ENCODE results near the gene PRSS53.
A peak's percentile ranks its signal among the peaks of the same experiment; 100 is the strongest.

The PRSS53 gene

DNA sequence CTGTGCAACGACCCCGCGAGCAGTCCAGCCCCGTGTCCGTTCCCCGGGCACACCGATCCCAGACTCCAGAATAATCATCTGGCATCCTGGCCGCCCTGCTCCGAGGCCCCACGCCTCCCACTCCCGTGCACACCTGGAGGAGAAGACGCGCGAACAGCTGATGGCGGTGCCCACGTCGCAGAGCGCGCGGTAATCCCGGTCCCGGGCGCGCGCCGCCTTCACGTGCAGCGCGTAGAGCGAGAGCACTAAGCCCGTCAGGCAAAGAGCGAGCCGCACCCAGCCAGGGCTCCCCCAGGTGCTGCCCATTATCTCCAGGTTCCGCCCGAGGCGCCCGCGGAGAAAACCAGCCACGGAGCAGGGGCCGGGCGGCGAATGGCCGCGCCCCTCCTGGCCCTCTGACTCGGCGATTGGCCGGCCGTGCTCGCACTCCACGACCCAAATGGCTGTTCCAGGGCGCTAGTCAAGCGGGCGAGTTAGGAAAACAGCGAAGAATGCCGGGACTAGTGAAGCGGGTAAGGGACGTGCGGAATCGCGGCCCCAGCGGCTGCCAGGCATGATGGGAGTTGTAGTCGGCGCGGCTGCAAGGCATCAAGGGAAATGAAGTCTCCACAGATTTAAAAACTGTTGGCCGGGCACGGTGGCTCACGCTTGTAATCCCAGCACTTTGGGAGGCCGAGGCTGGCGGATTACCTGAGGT, 5.8 kb upstream of the PRSS53 start, which contains the start of gene VKORC1:
TSS of gene VKORC1 (minus strand) at position 374 of the 697 bp plus-strand sequence. CDS start at position 306, 68 bp downstream.
- DNase-seq (ENCODE audit: low read depth in 1 of 2, low spot score in 1 of 2): peak; percentile 71 to 76

DNA sequence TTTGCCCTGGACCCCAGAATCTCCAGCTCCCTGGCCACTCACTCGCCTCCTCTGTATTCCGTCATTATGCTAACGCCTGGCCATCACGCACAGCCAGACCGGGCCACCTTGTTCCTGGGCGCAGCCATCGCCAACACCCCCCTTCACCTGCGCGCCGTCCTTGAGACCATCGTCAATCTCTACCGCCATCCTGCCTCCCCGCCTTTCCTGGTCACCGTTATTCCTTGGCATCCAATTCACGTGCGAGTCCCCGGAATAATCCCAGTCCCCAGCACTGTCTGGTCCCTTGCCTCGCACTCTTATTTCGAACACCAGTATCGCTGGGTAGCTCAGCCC, 5.3 kb upstream of the PRSS53 start:
- no peak for DNase-seq (ENCODE audit: low read depth in 1 of 2, low spot score in 1 of 2)

DNA sequence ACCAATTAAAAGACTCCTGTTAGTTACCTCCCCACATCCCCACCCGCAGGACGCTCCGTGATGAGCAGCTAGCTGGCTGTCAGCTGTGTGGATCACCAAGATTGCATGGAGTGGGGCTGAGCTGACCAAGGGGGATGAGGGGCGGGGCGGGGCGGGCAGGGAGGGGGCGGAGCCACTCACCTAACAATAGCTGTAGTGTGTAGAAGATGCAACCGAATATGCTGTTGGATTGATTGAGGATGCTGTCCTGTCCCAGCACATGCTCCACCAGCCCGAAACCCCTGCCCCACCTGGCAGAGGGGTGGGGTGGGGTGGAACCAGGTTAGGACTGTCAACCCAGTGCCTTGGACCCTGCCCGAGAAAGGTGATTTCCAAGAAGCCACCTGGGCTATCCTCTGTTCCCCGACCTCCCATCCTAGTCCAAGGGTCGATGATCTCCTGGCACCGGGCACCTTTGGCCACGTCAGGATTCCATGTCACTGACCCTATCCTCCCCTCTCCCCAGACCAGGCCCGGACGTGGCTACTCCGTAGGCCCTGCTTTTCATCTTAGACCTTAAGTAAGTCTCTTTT, 4.5 kb upstream of the PRSS53 start:
- DNase-seq (ENCODE audit: low read depth in 1 of 2, low spot score in 1 of 2): no peak

DNA sequence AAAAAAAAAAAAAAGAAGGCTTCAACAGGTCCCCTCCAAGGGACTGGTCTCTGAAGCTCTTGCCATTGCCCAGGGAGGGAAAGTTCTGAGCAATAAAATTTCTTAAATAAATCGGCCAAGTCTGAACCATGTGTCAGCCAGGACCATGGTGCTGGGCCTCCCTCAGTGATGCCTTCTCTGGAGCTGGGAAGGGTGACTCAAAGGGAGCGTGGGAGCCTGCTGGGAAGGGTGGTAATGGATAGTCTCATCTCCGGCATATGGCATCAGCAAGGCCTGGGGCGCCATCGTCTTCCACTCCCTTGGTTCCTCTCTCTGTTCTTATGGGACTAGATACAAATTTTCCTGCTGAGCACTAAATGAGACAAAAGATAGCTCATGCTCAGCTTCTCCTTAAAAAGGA, 3.6 kb upstream of the PRSS53 start:
- no peak for DNase-seq (ENCODE audit: low read depth in 1 of 2, low spot score in 1 of 2)

DNA sequence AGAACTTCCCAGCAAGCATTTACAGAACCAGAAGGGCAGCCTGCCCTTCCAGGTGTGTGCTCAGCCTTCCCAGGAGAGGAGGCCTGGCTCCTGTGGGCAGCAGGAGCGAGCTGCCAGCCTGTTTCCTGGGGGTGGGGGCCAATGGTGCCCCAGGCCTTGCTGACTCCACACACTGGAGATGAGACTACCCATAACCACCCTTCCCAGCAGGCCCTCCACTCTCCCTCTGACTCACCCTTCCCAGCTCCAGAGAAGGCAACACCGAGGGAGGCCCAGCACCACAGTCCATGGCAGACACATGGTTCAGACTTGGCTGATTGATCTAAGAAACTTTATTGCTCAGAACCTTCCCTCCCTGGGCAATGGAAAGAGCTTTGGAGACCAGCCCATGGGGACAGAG, 1.8 kb upstream of the PRSS53 start:
- no peak for DNase-seq (ENCODE audit: low read depth in 1 of 2, low spot score in 1 of 2)

DNA sequence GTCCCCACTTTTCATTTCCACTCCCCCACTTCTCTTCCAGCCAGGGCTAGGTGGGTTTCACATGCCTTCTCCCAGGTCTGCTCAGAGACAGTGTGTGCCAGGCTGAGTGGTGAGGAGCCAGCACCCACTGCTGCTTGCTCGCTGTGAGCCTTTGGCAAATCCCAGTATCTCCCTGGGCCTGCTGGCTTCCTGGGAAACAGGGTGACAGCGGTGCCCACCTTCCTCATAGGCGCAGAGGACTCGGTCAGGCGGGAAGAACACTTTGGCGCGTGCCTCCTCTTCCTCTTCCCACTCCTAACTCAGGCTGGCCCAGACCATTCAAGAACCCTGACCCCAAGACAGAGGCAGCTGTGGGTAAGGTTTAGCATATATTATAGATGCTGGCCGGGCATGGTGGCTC, 456 bp upstream of the PRSS53 start:
- no peak for DNase-seq (ENCODE audit: low read depth in 1 of 2, low spot score in 1 of 2)

DNA sequence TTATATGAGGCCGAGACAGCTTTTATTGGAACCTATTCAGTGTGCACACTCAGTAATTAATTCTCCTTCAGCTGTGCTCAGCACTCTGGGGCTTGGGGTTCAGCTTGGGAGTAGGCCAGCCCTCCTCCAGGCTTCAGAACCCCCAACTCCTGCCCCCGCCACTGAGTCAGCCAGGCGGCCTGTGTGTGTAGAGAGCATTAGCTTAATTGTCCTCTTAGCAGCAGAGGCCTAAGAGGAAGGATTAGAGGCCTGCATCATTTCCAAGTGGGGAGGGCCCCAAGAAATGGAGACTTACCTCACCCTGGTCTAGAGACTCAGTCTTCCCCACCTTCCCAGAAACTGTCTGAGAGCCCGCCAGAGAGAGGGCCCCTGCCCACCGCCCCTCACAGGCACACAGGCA, 772 bp downstream of the PRSS53 start:
- no peak for DNase-seq (ENCODE audit: low read depth in 1 of 2, low spot score in 1 of 2)

DNA sequence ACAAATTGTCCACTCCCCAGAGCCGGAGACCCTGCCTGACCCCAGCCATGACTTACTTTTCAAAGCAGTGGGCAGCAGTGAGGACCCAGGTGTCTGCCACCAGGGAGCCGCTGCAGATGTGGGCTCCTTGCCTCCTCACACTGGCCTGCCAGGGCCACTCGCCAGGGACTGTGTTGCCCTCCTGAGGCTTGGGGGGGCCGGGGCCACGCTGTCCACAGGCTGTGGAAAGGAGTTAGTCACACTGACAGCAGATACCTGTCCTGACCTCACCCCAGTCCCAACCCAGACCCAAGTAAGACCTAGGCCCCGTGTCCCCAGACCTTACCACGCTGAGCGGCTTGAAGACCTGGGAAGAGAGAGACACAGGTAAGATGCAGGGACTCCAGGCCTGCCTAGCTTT, 1.3 kb downstream of the PRSS53 start:
- no peak for DNase-seq (ENCODE audit: low read depth in 1 of 2, low spot score in 1 of 2)

DNA sequence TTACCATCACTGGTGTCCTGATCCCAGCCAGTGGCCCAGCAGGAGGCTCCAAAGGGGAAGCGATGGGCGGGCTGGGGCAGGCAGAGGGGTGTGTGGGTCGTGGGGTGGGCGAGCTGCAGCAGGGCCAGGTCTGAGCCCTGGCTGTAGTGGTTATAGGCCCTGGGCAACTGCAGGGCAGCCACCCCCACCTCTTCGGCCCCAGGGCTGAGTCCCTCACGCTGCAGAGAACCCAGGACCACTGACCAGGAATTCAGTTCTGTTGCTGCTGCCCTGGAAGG, 2.2 kb downstream of the PRSS53 start:
- no peak for DNase-seq (ENCODE audit: low read depth in 1 of 2, low spot score in 1 of 2)

DNA sequence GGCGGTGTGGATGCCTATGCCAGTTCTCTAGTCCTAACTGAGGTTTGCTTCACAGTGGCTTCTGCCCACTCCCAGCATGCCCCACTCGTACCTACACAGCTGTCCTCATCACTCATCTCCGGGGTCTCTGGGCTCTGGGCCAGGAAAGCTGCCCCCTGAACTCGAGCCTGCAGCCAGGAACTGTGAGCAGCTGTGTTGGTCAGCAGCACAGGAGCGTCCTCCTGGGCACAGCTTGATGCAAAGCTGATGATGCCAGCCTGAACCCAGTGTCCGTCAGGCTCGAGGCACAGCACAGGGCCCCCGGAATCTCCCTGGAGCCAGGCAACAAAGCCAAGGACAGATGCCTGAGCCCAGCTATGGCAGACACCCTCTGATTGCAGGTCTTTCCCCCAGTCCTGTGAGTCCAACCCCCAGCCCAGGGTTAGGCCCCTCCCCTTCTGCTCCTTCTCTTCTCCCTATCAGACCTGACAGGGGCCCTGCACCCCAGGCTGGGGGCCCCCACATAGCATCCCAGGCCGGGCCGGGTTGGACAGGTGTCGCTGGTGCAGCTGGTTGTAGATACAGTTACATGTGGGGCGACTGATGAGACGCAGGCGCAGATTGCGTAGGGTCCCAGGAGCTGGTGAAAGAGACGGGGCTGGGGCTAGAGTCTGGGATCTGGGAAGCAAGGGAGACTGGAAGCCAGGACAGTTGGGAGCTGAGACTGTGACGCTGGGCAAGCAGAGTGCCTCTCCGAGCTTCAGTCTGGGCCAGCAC, 2.7 kb downstream of the PRSS53 start:
- DNase-seq (ENCODE audit: low read depth in 1 of 2, low spot score in 1 of 2): no peak

DNA sequence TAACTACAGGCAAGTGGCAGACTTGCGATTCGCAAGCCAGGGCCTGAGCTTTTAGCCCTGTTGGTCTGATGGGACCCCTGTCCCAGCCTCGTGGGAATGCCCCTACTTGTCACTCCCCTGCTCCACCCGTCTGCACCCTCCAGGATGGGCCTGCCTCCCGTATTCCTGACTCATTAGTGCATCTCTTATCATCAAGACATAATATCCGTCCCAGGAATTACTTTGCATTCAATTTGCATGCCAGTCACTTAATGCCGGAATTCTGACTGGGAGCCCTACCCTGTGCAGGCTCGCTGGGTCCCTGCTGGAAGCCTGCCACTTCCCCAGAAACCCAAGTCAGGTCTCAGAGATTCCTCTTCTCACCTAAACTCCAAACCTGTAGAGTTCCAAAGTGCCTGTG, 3.3 kb downstream of the PRSS53 start:
- DNase-seq (ENCODE audit: low read depth in 1 of 2, low spot score in 1 of 2): no peak

DNA sequence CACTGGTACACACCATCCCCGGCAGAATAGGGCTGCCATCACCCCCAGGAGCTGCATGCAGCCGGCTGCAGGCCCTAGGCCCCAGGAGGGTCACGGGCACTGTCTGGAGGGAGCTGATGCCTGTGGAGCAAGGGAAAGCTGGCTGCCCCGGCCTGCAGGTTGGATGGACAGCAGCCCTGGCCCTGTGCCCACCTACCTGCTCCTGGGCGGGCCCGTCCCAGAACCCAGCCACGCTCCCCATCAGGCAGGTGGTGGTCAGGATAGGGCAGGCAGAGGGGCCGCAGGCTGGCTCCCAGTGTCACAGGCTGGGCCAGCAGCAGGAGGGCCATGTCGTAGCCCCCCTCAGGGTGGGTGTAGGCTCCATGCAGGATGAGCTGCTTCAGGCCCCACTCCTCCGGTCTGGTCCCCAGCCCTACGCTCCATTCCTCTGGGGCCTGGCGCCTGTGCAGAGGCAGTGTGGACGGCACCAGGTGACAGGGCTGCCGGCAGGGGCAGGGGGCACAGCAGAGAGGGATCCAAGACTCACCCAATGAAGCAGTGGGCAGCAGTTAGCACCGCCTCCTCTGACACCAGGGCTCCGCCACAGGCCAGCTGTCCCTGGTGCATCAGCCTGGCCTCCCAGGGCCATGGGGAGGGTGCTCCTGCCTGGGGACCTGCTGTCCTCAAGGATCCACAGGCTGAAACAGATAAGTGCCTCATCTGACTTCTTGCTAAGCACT, 4.0 kb downstream of the PRSS53 start:
- DNase-seq (ENCODE audit: low read depth in 1 of 2, low spot score in 1 of 2): no peak

DNA sequence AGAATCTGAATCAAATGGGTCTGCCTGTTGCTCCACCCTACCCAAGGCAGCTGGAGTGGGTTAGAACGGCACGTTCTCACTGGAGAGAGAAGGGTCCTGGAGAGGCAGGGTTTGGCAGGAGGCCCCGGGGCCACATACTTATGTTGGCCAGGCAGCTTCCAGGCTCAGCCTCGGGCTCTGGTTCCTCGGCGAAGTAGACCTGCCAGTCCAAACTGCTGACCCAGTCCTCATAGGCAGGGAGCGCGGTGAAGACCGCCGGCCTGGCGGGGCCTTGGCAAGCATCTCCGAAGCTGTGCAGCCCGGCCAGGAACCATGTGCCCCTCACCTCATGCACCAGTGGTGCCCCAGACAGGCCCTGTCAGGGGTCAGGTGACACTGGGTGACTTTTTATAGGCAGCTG, 4.8 kb downstream of the PRSS53 start:
- no peak for DNase-seq (ENCODE audit: low read depth in 1 of 2, low spot score in 1 of 2)

DNA sequence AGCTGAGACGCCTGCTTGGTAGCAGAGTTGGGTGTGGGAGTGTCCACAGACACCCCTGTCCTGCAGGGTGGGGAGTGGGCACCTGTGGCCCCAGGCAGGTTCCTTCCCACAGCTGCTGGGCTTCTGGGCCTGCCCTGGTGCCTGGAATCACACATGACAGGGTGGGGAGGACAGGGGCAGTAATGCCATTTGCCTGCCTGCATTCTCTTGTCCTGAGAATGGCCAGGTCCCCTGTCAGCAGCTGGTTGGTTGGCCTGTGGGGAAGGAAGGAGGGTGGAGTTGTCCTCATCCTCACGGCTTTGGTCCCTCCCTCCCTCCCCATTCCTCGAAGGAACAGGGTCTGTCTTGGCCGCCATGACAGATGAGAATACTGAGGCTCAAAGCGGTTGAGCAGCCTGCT, 5.2 kb downstream of the PRSS53 start:
- DNase-seq (ENCODE audit: low read depth in 1 of 2, low spot score in 1 of 2): no peak

DNA sequence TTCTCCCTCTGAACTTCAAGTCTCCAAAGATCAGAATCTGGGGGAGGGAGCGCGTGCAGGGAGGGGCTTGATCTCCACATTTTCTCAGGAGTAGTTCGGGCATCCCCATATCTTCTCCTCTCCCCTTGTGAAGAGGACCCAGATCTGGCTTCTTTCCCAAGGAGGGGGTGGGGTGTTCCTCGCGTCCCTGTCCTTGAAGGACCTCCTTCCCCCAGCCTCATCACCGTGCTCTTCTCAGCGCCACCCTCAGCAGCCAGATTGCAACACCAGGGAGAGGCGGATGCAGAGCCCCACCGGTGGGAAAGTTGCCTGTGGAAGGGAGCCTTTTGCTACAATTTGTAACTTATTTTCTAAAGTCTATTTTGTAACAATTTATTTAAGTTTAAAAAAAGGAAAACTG, 5.7 kb downstream of the PRSS53 start:
- DNase-seq (ENCODE audit: low read depth in 1 of 2, low spot score in 1 of 2): no peak

DNA sequence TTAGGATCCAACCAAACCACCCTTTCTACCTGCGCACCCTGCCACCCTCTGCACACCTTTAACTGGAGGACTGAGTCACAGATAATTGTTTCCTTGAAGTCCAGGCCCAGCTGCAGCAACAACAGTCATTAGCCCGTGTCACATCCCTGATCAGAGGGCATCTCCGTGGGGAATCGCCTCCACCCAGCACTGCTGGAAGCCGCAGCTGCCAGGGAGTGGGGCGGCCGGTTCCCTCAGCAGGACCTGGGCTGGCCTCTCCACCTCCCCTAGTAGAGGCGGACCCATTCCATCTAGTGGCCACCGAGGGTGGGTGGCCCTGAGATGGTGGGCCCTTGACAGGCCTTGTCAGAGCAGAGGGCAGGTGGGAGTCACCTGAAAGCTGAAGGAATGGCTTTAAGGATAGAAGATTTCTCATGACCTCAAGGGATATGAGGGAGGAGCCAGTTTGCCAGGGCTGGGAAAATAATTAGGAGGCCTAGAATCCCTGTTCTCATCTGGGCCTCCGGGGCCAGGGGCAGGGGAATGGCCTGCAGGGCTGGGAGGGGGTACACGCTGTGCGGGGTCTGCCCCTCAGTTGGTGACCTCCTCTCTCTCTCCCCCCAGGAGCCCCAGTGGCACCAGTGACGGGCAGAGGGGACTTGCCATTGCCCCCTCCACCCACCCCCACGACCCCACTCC, 6.2 kb downstream of the PRSS53 start:
- DNase-seq (ENCODE audit: low read depth in 1 of 2, low spot score in 1 of 2): no peak

DNA sequence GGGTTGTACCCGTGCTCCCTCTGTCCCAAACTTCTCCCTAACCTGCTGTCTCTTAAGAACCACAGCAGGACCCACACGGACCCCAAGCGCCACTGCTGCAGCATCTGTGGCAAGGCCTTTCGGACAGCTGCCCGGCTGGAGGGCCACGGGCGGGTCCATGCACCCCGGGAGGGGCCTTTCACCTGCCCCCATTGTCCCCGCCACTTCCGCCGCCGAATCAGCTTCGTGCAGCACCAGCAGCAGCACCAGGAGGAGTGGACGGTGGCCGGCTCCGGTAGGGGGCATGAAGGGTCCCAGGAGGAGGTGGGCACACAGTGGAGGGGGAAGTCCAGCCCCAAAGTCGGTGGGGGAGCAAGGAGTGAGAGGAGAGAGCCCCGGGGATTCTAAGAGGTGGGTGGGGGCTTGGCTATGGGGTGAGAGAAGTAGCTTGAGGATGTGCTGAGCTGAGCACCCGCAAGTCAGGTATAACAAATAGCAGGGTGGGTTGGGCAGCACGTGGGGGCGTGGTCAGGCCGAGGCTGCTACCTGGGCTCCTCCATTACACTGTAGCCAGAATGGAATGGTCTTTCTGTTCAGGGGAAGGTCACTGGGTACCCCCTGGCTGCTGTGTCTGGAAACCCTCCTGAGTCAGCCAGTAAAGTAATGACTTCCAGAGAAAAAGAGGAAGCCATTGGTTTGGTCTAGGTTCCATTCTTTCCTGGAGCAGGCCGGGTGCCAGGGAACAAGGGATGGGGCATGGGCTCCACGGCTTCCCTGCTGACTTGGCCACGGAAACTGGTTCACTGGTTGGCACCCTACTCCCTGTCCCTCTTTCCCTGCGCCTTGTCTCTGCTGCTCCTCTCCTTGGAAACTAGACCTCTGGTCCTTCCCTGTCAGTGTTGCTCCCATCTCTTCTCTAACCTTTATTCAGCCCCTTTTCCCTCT, 7.1 kb downstream of the PRSS53 start:
- no peak for DNase-seq (ENCODE audit: low read depth in 1 of 2, low spot score in 1 of 2)

DNA sequence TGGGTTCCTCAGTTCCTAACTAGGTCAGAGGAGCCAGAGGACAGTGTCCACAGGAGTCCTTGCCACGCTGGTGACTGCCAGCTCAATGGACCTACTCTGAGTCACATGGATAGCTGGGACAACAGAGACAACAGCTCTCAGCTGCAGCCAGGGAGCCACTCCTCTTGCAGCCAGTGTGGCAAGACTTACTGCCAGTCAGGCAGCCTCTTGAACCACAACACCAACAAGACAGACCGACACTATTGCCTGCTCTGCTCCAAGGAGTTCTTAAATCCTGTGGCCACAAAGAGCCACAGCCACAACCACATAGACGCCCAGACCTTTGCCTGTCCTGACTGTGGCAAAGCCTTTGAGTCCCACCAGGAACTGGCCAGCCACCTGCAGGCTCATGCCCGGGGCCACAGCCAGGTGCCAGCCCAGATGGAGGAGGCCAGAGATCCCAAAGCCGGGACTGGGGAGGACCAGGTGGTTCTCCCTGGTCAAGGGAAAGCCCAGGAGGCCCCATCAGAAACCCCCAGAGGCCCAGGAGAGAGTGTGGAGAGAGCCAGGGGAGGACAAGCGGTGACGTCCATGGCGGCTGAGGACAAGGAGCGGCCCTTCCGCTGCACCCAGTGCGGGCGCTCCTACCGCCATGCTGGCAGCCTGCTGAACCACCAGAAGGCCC, 7.9 kb downstream of the PRSS53 start:
- DNase-seq (ENCODE audit: low read depth in 1 of 2, low spot score in 1 of 2): no peak

DNA sequence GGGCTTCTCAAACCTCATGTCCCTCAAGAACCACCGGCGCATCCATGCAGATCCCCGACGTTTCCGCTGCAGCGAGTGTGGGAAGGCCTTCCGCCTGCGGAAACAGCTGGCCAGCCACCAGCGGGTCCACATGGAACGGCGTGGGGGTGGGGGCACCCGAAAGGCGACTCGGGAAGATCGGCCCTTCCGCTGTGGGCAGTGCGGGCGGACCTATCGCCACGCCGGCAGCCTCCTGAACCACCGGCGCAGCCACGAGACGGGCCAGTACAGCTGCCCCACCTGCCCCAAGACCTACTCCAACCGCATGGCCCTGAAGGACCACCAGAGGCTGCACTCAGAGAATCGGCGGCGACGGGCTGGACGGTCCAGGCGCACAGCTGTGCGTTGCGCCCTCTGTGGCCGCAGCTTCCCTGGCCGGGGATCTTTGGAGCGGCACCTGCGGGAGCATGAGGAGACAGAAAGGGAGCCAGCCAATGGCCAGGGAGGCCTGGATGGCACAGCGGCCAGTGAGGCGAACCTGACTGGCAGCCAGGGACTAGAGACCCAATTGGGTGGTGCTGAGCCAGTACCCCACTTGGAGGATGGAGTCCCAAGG, 8.6 kb downstream of the PRSS53 start:
- DNase-seq (ENCODE audit: low read depth in 1 of 2, low spot score in 1 of 2): no peak
